ENCODE measurements around the gene LRIG2.
"Not testable (repeated sequence)": the region's sequence is repeated elsewhere in the genome, so short reads cannot be mapped to it uniquely, and the experiment has no call there.

Gene LRIG2

GRCh38 chr1:113072141-113072756, 749 bp upstream of the LRIG2 start:
- DNase-seq = no peak

GRCh38 chr1:113073479-113073950, 517 bp downstream of the LRIG2 start:
- no peak for DNase-seq

DNA sequence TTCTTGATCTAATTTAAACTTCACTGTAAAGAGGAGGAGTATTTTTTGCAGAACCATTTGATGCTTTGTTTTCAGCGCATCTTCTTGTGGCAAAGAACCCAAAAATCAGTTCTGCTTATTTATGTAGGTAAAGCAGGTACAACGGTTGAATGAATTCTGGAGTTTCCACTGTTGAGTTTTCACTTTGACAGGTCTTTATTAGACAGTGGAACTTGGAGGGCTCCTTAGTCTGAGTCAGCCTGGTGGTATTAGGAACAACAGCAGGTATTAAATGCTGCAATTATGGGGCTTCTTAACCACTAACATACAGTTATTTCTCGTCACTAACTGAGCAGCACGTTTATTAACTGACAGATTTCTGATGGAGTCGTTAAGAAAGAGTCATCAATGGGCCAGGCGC, 1.2 kb downstream of the LRIG2 start:
- DNase-seq = no peak

- not testable (repeated sequence) for DNase-seq
Measured at GRCh38 chr1:113077978-113078377, 5.0 kb downstream of the LRIG2 start.

- no peak for DNase-seq
Measured at GRCh38 chr1:113086541-113086940, 13.5 kb downstream of the LRIG2 start.

GRCh38 chr1:113088972-113089371, 16.0 kb downstream of the LRIG2 start:
- DNase-seq = no peak

DNA sequence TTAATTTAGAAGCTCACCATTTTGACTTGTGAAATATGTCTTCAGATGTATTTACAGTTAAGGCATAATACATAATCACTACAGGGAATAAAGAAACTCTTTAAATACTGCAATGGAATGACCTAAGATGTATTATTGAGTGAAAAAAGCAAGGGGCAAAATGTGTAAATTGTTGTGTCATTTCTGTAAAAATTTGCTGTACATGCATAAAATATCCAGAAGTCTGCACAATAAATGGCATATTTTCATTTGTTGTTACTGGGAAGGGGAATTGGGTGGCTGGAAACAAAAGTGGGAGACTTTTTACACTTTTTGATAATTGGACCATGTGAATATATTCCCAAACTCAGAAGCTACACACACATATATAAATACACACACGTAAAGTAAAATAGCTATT, 17.1 kb downstream of the LRIG2 start:
- DNase-seq = no peak

- no peak for DNase-seq
Measured at GRCh38 chr1:113091988-113092594, 19.1 kb downstream of the LRIG2 start.

GRCh38 chr1:113094506-113094905, 21.5 kb downstream of the LRIG2 start:
- no peak for DNase-seq

- no peak for DNase-seq
Measured at GRCh38 chr1:113095790-113096455, 22.9 kb downstream of the LRIG2 start.

GRCh38 chr1:113096493-113096892, 23.5 kb downstream of the LRIG2 start:
- no peak for DNase-seq

DNA sequence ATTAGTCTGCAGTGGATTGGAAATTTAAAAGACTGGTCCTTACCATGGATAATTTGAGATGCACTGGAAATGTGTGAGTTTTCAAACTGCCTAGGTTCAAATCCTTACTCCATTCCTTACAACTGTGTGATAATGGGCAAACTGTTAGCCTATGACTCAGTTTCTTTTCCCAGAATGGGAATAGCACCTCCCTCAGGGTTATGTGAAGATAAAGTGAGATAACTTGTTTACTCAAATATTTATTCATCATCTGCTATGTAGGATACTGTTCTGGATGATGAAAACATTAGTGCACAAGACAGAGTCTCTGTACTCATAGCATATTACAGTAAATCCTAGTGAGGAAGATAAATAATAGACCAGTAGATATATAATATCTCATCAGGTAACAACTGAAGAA, 28.6 kb downstream of the LRIG2 start:
- no peak for DNase-seq

- DNase-seq = no peak
Measured at GRCh38 chr1:113103048-113103447, 30.1 kb downstream of the LRIG2 start.

DNA sequence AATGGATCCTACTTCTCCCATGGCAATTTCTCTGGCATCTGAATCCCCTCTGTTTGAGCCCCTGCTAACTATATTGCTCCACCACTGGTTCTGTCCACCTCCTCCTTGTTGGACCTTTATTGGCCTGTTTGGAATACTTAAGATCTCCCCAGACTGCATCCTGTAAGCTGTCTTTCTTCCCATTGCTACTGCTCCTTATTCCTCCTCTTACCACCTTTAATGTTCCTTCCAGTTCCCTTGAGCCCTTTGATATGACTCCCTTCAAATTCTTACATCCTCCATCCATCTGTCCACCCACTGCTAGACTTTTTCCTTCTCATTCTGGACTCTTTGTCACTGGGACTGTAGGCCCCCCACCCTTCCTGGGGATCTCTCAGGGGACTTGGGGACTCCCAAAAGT, 31.0 kb downstream of the LRIG2 start:
- DNase-seq = no peak

- no peak for DNase-seq
Measured at GRCh38 chr1:113106910-113107309, 33.9 kb downstream of the LRIG2 start.

DNA sequence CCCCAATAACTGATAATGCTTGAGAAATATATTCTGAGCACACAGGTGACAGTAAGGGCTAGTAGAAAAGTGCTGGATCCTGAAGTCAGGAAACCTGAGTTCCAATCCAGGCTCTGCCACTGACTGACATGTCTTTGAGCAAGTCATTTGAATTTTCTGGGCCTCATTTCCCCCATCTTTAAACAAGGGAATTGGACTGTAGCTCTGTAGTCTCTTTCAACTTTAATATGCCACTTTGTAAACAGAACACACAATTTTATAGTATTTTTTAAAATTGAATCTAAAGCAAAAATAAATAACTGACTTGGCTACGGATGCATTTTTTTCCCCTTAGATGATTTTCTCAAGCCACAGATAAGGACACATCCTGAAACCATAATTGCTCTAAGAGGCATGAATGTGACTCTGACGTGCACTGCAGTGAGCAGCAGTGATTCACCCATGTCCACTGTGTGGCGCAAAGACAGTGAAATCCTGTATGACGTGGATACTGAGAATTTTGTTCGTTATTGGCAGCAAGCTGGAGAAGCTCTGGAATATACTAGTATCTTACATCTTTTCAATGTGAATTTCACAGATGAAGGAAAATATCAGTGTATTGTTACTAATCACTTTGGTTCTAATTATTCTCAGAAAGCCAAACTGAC, 37.0 kb downstream of the LRIG2 start:
- DNase-seq = no peak

- no peak for DNase-seq
Measured at GRCh38 chr1:113118266-113118665, 45.3 kb downstream of the LRIG2 start.

GRCh38 chr1:113123737-113124136, 50.7 kb downstream of the LRIG2 start:
- DNase-seq = no peak

DNA sequence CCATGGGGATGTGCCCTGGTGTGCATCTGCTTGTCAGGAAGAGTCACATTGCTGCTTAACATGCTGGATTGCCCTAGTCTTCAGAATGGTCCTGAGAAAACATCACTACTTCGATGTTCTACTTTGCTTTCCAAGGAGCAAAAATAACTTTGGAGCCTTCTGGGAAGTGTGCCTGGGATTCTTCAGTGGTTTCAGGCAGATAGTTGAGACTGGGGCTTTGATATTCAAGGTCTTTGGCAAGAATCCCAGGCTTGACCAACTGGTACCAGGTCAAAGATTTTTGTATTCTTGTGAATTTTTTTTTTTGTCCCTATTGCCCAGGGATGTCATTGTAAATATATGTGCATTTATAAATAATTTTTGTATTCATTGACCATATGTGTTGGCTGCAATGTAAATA, 51.4 kb downstream of the LRIG2 start:
- no peak for DNase-seq

GRCh38 chr1:113125517-113125916, 52.5 kb downstream of the LRIG2 start:
- no peak for DNase-seq

GRCh38 chr1:113126207-113126606, 53.2 kb downstream of the LRIG2 start:
- DNase-seq = no peak

- no peak for DNase-seq
Measured at GRCh38 chr1:113128116-113128515, 55.1 kb downstream of the LRIG2 start.

- DNase-seq = no peak
Measured at GRCh38 chr1:113129529-113130185, 56.7 kb downstream of the LRIG2 start.
